Kidney capillary endothelial cell (primary cell): Measurements from ENCODE around the gene FUT8.

ENCODE experiments used
- DNase-seq: peaks from one replicate; pipeline ENCODE4 v3.0.0-alpha.2; 2018; ENCODE audit warnings: low spot score

The FUT8 gene

GRCh38 chr14:65774041-65774440 lies 361.5 kb downstream of the FUT8 start:
- DNase-seq = no peak

GRCh38 chr14:65776193-65776852 lies 363.8 kb downstream of the FUT8 start:
- no peak for DNase-seq

GRCh38 chr14:65780566-65780965 lies 368.0 kb downstream of the FUT8 start:
- DNase-seq = no peak

DNA sequence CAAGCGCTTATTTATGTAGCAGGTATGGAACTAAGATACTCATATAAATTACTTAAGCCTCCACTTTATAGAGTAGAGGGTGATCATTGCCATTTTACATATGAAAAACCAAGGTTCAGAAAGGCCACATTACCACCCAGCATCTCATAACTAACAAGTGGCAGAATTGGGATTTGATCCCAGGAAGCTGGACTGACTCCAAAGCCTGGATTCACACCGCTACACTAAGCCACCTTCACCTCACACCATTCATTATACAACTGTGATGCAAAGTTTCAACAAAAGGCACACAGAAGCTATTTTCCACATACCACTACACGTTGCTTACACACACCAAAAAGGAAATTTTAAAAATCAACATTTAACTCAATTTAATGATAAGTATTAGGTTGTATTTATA lies 370.6 kb downstream of the FUT8 start:
- no peak for DNase-seq

GRCh38 chr14:65783576-65783975 lies 371.0 kb downstream of the FUT8 start:
- DNase-seq = no peak

DNA sequence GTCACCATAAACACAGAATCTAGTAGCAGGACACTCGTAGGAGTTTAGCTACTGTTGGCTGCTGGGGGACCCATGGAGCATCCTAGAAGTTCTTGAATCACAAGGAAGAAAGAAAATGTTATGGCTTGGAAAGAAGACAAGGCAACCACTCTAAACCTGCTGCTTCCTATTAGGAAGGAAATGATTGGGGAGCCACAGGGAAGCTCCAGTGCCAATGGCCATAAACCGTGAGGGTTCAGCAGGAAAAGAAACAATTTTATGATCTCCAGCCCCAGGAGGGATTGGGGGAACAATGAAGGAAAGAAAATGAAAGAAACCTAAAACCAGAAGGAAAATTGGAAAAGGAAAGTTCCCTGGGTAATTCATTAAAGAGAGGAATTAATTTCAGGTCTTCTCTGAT lies 372.0 kb downstream of the FUT8 start:
- DNase-seq = no peak

- DNase-seq = no peak
Measured at GRCh38 chr14:65787461-65787860, 374.9 kb downstream of the FUT8 start.

DNA sequence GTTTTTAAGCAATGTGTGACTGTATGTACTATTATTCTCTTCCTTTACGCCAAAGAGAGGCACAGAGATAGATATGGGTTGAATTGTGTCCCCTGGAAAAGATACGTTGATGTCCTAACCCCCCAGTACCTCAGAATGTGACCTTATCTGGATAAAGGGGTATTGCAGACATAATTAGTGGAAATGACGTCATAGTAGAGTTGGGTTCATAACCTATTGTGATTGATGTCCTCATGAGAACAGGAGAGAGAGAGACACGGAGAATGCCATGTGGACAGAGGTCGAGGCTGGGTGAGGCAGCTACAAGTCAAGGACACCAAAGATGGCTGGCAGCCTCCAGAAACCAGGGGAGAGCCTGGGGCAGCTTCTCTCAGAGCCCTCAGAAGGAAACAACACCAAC lies 376.3 kb downstream of the FUT8 start:
- DNase-seq = no peak

DNA sequence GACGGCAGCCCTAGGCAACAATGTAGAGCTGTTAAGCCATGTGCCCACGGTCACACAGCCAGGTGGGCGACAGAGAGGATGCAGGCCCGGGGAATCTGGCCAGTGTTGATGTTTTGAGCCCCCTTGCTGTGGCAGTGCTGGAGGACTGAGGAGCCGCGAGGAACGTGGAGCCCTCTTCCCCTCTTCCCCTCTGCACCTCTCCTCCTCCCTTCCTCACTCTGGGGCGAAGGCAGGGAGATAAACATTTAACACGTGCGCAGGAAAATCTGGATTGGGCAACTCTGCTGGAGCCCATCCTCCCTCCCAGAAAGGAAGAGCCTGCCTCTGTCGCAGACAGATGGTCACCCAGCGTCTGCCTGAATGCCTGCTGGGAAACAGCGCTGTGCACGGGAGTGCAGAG lies 376.8 kb downstream of the FUT8 start:
- no peak for DNase-seq

GRCh38 chr14:65790172-65790815 lies 377.8 kb downstream of the FUT8 start:
- no peak for DNase-seq

- DNase-seq = peak; percentile 22
Measured at GRCh38 chr14:65791191-65791981, 378.9 kb downstream of the FUT8 start.

GRCh38 chr14:65792208-65792905 lies 379.8 kb downstream of the FUT8 start:
- no peak for DNase-seq
